ENCODE measurements around the gene PILRA.
"Not testable (repeated sequence)": the region's sequence is repeated elsewhere in the genome, so short reads cannot be mapped to it uniquely, and the experiment has no call there.

Gene PILRA

GRCh38 chr7:100434297-100435144 lies 61.2 kb downstream of the PILRA start:
- DNase-seq (ENCODE audit: low read depth in 2 of 2) = no peak

DNA sequence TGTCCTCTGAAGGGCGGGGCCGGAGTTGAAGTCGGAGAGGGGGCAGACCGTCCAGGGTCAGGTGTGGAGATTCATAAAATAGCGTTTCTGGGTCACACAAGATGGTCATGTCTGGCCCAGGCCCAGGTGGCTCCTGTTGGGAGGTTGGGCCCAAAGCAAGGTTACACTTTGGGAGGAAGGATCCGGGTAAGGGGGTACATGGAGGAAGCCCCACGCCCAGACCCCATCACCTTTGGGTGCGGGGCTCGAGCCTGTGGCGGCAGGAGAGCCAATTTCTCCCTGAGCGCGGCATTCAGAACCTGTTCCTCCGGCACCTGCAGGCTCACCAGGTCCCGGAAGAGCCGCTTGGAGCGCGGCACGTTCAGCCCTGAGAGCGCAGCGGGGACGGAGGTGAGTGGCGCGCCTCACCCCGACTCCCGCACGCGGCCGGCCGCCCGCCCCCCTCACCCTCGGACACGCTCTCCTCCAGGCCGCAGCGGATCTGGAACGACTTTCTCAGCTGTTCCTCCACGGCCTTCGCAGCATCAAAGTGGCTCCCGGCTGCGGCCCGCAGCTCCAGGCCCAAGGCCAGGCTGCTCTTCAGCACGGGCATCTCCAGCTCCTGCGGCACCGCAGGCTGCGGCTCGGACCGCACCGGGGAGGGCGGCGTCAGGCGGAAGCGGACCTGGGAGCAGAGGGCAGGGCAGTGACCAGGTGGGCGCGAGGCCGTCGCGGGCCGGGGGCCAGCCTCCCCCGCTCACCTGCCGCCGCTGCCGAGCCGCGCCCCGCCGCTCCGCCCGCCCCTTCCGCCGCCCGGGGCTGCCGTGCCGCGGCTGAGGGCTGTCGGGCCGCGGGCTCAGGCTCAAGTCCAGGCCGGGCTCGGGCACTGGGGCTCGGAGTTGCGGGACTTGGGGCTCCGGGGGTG lies 62.4 kb downstream of the PILRA start:
- peak; percentile 20 to 28 for DNase-seq (ENCODE audit: low read depth in 2 of 2)

DNA sequence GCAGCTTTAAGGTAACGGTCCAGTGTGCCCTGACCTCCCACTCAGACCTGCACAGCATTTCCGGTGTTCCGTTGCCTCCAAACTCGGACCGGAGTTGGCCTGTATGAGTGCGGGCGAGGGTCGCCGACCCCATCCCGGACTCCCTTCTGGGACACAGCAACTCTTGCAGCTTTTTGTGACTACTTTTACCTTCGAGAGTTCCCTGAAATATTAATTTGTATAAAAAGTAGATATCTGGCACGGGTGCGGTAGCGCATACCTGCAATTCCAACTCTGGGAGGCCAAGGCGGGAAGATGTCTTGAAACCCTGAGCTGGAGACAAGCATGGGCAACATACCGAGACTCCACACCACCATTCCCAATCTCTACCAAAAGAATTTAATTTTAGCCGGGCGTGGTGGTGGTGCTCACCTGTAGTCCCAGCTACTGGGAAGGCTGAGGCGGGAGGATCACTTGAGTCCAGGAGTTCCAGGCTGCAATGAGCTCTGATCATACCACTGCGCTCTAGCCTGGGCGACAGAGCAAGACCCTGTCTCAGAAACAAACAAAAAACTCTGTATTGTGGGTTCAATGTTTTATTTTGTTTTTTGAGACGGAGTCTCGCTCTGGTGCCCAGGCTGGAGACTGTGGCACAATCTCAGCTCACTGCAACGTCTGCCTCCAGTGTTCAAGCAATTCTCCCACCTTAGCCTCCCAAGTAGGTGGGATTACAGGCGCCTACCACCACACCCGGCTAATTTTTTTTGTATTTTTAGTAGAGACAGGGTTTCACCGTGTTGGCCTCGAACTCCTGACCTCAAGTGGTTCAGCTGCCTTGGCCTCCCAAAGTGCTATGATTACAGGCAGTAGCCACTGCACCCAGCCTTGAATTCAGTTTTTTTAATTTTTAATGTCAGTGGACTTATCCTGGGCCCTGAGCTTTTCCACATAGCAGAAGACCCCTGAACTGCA lies 64.1 kb downstream of the PILRA start:
- DNase-seq (ENCODE audit: low read depth in 2 of 2) = no peak

DNA sequence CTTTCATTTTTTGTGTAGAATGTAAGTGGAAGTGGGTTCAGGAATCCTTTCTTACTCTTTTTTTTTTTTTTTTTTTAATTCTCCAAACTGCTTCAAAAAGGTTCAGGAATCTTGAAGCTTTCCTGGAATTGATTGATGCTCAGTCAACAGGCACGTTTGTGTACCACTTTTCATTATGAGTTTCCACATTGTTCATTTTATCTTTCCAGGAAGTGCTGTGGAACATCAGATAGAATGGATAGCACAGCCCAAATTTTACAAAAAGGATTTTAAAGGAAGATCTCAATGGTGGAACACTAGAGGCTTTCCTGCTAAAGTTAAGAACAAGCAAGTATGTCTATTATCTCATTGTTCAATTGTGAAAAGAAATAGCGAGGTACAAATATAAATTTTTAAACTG lies 64.9 kb downstream of the PILRA start:
- DNase-seq (ENCODE audit: low read depth in 2 of 2) = no peak

GRCh38 chr7:100438731-100439130 lies 65.4 kb downstream of the PILRA start:
- DNase-seq (ENCODE audit: low read depth in 2 of 2) = not testable (repeated sequence)

GRCh38 chr7:100439244-100439643 lies 66.0 kb downstream of the PILRA start:
- DNase-seq (ENCODE audit: low read depth in 2 of 2) = not testable (repeated sequence)

DNA sequence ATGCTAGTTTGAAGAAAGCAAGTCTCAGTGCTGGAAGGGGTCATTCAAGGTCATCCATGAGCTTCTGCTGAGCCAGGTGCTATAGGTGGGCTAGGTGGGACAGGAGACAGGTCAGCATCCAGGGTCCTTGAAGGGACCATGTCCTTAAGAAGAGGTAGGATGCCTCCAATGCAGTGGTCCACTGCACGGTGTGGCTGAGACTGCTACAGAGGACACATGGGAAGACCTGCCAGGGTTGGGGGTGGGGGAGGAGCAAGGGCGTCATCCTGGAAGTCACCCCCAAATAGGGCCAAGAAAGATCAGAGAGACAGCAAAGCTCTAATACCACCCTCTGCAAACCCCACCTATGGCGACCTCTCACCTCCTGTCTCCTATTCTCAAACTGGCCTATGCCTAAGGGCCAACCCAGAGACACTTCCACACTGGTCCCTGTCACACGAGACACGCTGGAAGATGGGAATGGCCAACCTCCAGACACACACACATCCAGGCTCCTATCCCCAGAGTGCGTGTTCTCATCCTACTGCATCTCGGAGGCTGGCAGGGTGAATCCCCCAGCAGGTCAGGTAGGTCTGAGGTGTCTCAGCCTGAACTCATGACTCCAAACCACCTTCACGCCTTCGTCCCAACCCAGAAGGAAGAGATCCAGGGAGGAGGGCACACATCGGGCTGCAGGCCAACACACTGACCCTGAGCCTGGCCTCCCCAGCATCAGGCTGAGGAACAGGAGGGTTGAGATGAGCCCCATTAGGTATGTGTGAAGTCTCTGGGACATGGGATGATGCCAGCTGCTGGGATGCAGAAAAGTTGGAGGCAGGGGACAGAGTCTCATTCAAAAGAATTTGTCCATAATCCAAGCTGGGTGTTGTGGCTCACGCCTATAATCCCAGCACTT lies 68.6 kb downstream of the PILRA start:
- no peak for DNase-seq (ENCODE audit: low read depth in 2 of 2)

DNA sequence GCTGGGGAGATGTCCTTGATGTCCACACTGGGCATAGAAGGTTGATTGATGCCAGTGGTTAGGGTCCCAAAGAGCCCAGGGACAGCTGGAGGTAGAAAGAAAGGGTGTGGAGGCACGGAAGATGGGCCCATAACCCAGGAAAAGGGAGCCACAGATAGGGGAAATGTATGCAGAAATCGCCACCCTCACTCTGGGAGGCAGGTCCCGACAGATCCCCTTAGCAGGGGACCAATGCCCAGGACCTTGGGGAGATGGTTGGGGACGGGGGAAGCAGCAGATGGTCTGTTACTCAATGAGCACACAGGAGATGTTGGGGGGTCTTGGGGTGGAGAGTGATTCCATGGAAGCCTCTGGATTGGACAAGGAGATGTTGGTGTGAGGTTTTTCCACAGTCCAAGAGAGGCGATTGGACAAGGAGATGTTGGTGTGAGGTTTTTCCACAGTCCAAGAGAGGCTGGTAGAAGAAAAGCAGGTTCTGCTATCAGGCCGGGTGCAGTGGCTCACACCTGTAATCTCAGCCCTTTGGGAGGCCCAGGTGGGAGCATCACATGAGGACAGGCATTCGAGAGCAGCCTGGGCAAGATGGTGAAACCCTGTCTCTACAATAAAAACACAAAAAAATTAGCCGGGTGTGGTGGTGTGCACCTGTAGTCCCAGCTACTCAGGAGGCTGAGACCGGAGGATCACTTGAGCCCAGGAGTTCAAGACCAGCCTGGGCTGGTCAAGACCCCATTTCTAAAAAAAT lies 70.0 kb downstream of the PILRA start:
- no peak for DNase-seq (ENCODE audit: low read depth in 2 of 2)

DNA sequence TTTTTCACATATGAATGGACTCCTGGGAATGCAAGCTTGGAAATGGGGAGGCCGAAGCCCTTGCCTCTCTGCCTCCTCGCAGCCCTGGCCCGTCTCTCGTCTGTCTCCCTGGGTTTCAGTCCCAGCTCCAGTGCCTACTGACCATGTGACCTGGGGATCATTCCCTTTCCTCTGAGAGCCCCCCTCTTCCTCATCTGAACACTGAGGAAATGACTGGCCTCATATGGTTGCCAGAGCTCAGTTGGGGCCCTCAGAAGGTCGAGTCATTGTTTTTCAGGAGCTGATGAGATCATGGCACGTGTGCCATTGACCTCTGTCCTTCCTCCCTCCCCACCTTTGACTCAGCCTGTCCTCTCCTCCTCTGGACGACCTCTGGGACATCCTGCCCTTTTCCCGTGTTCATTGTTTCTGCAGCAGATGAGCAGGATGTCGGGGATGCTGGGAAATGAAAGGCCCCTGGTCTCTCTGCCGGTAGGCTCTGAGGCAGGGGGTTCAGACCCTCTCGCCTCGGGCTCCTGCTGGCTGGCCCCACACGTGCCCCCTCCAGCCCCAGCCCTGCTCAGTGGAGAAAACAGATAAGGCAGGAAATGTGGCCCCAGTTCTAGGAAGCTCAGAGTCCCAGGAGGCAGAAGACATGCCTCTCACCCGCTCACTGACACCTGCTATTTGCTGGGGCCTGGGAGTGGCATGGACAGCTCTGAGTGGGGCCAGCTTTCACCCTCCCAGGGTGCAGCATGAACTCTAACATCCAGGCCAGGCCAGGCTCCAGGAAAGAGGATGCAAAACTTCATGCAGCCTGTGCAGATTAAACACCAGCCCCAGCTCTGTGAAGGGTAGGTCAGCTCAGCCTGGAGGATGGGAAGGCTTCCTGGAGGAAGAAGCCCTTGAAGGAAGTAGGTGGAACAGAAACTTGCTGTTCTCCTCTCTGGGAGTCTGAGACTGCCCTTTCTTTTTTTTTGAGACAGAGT lies 71.3 kb downstream of the PILRA start:
- no peak for DNase-seq (ENCODE audit: low read depth in 2 of 2)

DNA sequence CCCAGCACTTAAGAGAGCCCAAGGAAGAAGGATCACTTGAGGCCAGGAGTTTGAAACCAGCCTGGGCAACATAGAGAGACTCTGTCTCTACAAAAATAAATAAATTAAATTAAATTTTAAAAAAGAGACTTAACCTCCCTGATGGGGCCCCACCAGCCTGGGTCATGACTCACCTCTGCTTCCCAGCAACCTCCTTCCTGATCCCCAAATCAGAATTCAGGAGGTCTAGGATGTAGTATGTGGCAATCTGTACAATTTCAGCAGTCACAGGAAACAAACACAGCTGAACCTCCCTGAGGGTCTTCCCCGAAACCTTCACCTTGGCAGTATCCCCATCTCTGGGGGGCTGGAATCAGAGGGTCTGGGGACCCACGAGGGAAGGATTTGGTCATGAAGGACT lies 72.8 kb downstream of the PILRA start:
- DNase-seq (ENCODE audit: low read depth in 2 of 2) = no peak

DNA sequence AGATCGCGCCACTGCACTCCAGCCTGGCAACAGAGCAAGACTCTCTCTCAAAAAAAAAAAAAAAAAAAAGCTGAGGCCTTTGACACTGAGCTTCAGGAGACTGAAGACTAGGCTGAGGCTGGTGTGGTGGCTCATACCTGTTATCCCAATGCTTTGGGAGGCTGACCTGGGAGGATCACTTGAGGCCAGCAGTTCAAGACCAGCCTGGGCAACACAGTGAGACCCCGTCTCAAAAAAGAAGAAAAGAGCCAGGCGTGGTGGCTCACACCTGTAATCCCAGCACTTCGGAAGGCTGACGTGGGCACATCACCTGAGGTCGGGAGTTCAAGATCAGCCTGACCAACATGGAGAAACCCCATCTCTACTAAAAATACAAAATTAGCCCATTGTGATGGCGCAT lies 74.1 kb downstream of the PILRA start:
- DNase-seq (ENCODE audit: low read depth in 2 of 2) = not testable (repeated sequence)

- DNase-seq (ENCODE audit: low read depth in 2 of 2) = no peak
These were observed 76.0 kb downstream of the PILRA start for GRCh38 chr7:100449190-100449795.

All from stimulated activated CD8-positive, alpha-beta memory T cell treated with anti-CD3 and anti-CD28 coated beads, Interleukin-15, amount 100 ng/mL, for 48 hours (primary cell).